HCT116 (cell line): ENCODE data around the gene ZNF503. TPM values are rescaled to one million over a fixed set of nuclear protein-coding genes. Genes with fewer than 3 reads are reported as not detected.

ENCODE experiments used
- ATAC-seq: fragments of 200-7000 bp; cut with Tn5 transposase; 2 replicates; pipeline ENCODE4 v1.9.1; 2020; ENCODE audit warnings: mild to moderate bottlenecking, moderate library complexity
- BruUV-seq: library from RNA; stranded (reverse); fragments of 400-500 nt; replicated peaks from 2 replicates; lab custom pipeline; 2021; lab: Mats Ljungman, UMichigan
- CTCF ChIA-PET: fragments of 300-600 bp; sonication (Branson Sonifier 250); formaldehyde crosslinking; loops from one replicate; lab custom pipeline; 2021; ENCODE audit warnings: antibody characterized with exemption; lab: Charles Lee
- POLR2A ChIA-PET: fragments of 300-600, 350-600 bp; sonication (Branson Sonifier 250); formaldehyde crosslinking; loops from one replicate; lab custom pipeline; 2021; ENCODE audit warnings: antibody characterized with exemption; lab: Charles Lee
- RAD21 ChIA-PET, 2 experiments: fragments of 300-600 bp; sonication (Branson Sonifier 250); formaldehyde crosslinking; loops; one replicate each; lab custom pipeline; 2023; ENCODE audit warnings: low total read pairs in 2 of 2; ENCODE audit not compliant: uncharacterized antibody in 2 of 2, unreplicated experiment in 2 of 2, low non-redundant PET in 1 of 2; lab: Charles Lee
- DNase-seq: peaks from one replicate; pipeline ENCODE4 v3.0.0-alpha.2; 2010; ENCODE audit warnings: low read depth, low spot score
- H2AFZ ChIP-seq: fragments of 200-600 bp; shearing (Covaris generic), sonication (generic); 2 replicates; pipeline ENCODE4 v1.6.1; 2017; ENCODE audit warnings: low read depth, mixed run types, mixed read lengths, antibody characterized with exemption, low read length; ENCODE audit not compliant: poor library complexity, severe bottlenecking
- H3K27ac ChIP-seq: 2 replicates; pipeline ENCODE4 v1.5.1; 2012; ENCODE audit warnings: low read depth, low read length
- H3K27me3 ChIP-seq: fragments of 200-600 bp; sonication (generic); 2 replicates; pipeline ENCODE4 v1.6.1; 2016; ENCODE audit warnings: mixed run types, low read length, mixed read lengths; ENCODE audit not compliant: insufficient read depth
- H3K36me3 ChIP-seq, 2 experiments: fragments of 200-500 bp in 1 of 2; fragments of 200-600 bp in 1 of 2; sonication (Bioruptor generic) in 1 of 2; sonication (generic) in 1 of 2; 2 replicates each; pipeline versions ENCODE4 v1.5.1 to v1.6.1; 2014 to 2016; ENCODE audit warnings: low read length in 2 of 2, inconsistent platforms in 1 of 2, mixed read lengths in 1 of 2, mixed run types in 1 of 2; ENCODE audit not compliant: insufficient read depth in 2 of 2, control insufficient read depth in 1 of 2
- H3K4me1 ChIP-seq, 2 experiments: fragments of 200-600 bp in 1 of 2; sonication (generic) in 1 of 2; 2 replicates each; pipeline versions ENCODE4 v1.5.1 to v1.6.1; 2012 to 2017; ENCODE audit warnings: low read length in 2 of 2, inconsistent platforms in 1 of 2, mild to moderate bottlenecking in 1 of 2, mixed read lengths in 1 of 2, mixed run types in 1 of 2, moderate library complexity in 1 of 2; ENCODE audit not compliant: insufficient read depth in 2 of 2, control insufficient read depth in 1 of 2
- H3K4me2 ChIP-seq: fragments of 200-600 bp; sonication (generic); 2 replicates; pipeline ENCODE4 v1.6.1; 2017; ENCODE audit warnings: mixed run types, low read length, mixed read lengths
- H3K4me3 ChIP-seq, 2 experiments: fragments of 200-600 bp in 1 of 2; sonication (generic) in 1 of 2; replicated peaks in 1 of 2; 2 replicates each; pipeline ENCODE4 v1.5.1; 2011 to 2016; ENCODE audit warnings: low read length in 2 of 2, control low read depth in 1 of 2, low read depth in 1 of 2, mild to moderate bottlenecking in 1 of 2, mixed read lengths in 1 of 2, mixed run types in 1 of 2
- H3K79me2 ChIP-seq: fragments of 200-600 bp; sonication (generic); 2 replicates; pipeline ENCODE4 v1.6.1; 2017; ENCODE audit warnings: mild to moderate bottlenecking, mixed run types, low read length, moderate library complexity, mixed read lengths; ENCODE audit not compliant: insufficient read depth
- H3K9ac ChIP-seq: fragments of 200-600 bp; sonication (generic); 2 replicates; pipeline ENCODE4 v1.6.1; 2016; ENCODE audit warnings: low read length, mixed read lengths
- H3K9me2 ChIP-seq: fragments of 200-600 bp; sonication (generic), shearing (Covaris generic); 2 replicates; pipeline ENCODE4 v1.6.1; 2017; ENCODE audit warnings: mixed run types, mild to moderate bottlenecking, moderate library complexity; ENCODE audit not compliant: insufficient read depth
- H3K9me3 ChIP-seq, 2 experiments: fragments of 200-500 bp in 1 of 2; fragments of 200-600 bp in 1 of 2; sonication (Bioruptor generic) in 1 of 2; sonication (generic) in 1 of 2; 2 replicates each; pipeline ENCODE4 v1.6.1; 2014 to 2017; ENCODE audit warnings: low read length in 2 of 2, mixed read lengths in 2 of 2, inconsistent platforms in 1 of 2, low read depth in 1 of 2, mild to moderate bottlenecking in 1 of 2, mixed run types in 1 of 2, moderate library complexity in 1 of 2; ENCODE audit not compliant: control insufficient read depth in 1 of 2, insufficient read depth in 1 of 2
- H4K20me1 ChIP-seq: fragments of 200-600 bp; sonication (generic), shearing (Covaris generic); 2 replicates; pipeline ENCODE4 v1.6.1; 2017; ENCODE audit warnings: mixed run types, mild to moderate bottlenecking, moderate library complexity; ENCODE audit not compliant: insufficient read depth
- EZH2phosphoT487 ChIP-seq: fragments of 200-600 bp; IDR thresholded peaks from 2 replicates; pipeline ENCODE4 v1.6.1; 2018; ENCODE audit warnings: antibody characterized with exemption, borderline replicate concordance
- JUND ChIP-seq: IDR thresholded peaks from 2 replicates; pipeline ENCODE4 v1.6.1; 2012
- POLR2A ChIP-seq: IDR thresholded peaks from 2 replicates; pipeline ENCODE4 v1.7.0; 2011; ENCODE audit warnings: borderline replicate concordance; ENCODE audit not compliant: insufficient read depth, insufficient read length; ENCODE audit errors: extremely low read depth
- RAD21 ChIP-seq: IDR thresholded peaks from 2 replicates; pipeline ENCODE4 v1.6.1; 2012; ENCODE audit warnings: low read depth, mild to moderate bottlenecking
- TCF7L2 ChIP-seq: IDR thresholded peaks from 2 replicates; pipeline ENCODE4 v1.7.0; 2011; ENCODE audit warnings: borderline replicate concordance, inconsistent platforms; ENCODE audit not compliant: insufficient read depth, insufficient read length; ENCODE audit errors: extremely low read depth
- ZNF274 ChIP-seq: fragments of 200-500 bp; sonication (Bioruptor generic); IDR thresholded peaks from 2 replicates; pipeline ENCODE4 v1.6.1; 2014; ENCODE audit warnings: mild to moderate bottlenecking, low read depth, low read length, inconsistent platforms
- intact Hi-C: fragments of 100-400 bp; cut with micrococcal nuclease; formaldehyde crosslinking; loops from 2 replicates; pipeline ENCODE4 v1.10.0; 2022
- total RNA-seq: library from RNA; stranded (reverse); gene quantifications from one replicate; pipeline ENCODE4 v1.2.1, GENCODE V29; 2021; ENCODE audit not compliant: unreplicated experiment

ZNF503 gene
- total RNA-seq, 1 experiment from 2014 or later: 30.4 TPM

DNA sequence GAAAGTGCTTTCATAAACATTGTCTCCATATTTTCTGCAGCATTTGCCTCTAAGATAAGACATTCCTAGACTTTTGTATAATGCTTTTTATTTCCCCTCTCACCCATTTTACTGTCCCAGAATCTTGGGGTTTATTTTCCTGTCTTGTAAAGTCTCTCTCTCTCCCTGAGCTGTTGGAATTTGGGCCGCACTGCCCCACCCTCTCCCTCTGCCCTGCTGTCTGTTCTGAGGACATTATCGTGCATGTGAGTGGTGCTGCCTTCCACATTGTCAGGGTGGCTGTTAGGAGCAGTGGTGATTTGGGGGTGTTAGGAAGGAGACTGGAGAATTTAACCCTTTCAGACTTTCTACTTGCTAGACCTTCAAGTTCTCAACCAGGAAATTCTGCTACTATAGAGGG lies 46.6 kb upstream of the ZNF503 start:
- BruUV-seq: no TSS peak
- H3K9ac ChIP-seq: no peak overlapping the region
- no peak overlapping the region for H3K27ac ChIP-seq
- no peak for ATAC-seq
- no peaks in the 10 kb centered on the region for H3K4me1 ChIP-seq
- no peaks in the 10 kb centered on the region for H3K79me2 ChIP-seq
- H3K27me3 ChIP-seq: no peaks in the 10 kb centered on the region
- TF ChIP-seq JUND (no peak), POLR2A (no peak), RAD21 (no peak), ZNF274 (no peak)
- ChIA-PET CTCF (no interaction called here), POLR2A (no interaction called here), RAD21 (no interaction called here)
- no peaks in the 10 kb centered on the region for H4K20me1 ChIP-seq
- no peaks in the 10 kb centered on the region for H3K36me3 ChIP-seq
- H2AFZ ChIP-seq: no peak overlapping the region
- H3K9me3 ChIP-seq: peaks cover 0 to 9% of the 10 kb centered on the region in 2 experiments; a peak in 3 of 4 replicates
- no peak overlapping the region for H3K4me3 ChIP-seq
- H3K9me2 ChIP-seq: no peaks in the 10 kb centered on the region
- DNase-seq: no peak
- intact Hi-C loops: no loop called here
- H3K4me2 ChIP-seq: no peak overlapping the region

DNA sequence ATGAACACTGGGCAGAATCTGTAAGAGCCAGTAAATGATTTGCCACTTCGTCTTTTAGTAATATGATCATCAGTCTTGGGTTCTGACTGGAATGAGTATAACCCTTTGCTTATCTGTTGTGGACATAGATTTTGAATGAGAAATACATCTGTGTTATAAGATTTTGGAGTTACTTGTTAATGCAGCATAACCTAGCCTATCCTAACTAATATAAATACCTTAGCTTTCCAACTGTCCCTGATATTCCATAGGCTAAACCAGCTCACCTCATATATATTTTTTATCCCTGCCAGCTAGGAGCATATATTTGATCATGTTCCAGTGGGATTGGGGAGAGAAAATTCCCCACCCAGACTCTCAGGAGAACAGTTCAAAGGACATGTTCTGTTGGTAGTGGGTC lies 44.9 kb upstream of the ZNF503 start:
- no peak overlapping the region for H3K4me2 ChIP-seq
- no peaks in the 10 kb centered on the region for H3K9me2 ChIP-seq
- no peaks in the 10 kb centered on the region for H4K20me1 ChIP-seq
- no peaks in the 10 kb centered on the region for H3K36me3 ChIP-seq
- H3K27me3 ChIP-seq: no peaks in the 10 kb centered on the region
- TF ChIP-seq TCF7L2: no peak
- no peak for TF ChIP-seq POLR2A
- TF ChIP-seq EZH2phosphoT487: no peak
- H3K4me3 ChIP-seq: no peak overlapping the region
- no peaks in the 10 kb centered on the region for H3K4me1 ChIP-seq
- no peak overlapping the region for H3K9ac ChIP-seq
- ATAC-seq (no peak), DNase-seq (no peak)
- no peaks in the 10 kb centered on the region for H3K79me2 ChIP-seq
- CTCF ChIA-PET: no interaction called here
- no peak overlapping the region for H2AFZ ChIP-seq
- POLR2A ChIA-PET: no interaction called here
- intact Hi-C loops: no loop called here
- peaks cover 0 to 15% of the 10 kb centered on the region in 2 experiments; a peak in 3 of 4 replicates for H3K9me3 ChIP-seq
- H3K27ac ChIP-seq: no peak overlapping the region
- RAD21 ChIA-PET: no interaction called here
- no TSS peak for BruUV-seq
